DND-41 (cell line): ENCODE results near the gene PMIS2.

Experiments
- CTCF ChIP-seq: IDR thresholded peaks from 2 replicates; pipeline ENCODE4 v1.5.1; 2012; ENCODE audit warnings: borderline replicate concordance, low read length, moderate library complexity, mild to moderate bottlenecking; ENCODE audit not compliant: poor library complexity, severe bottlenecking; ENCODE audit errors: extremely low read depth
- EZH2 ChIP-seq: IDR thresholded peaks from 3 replicates; pipeline ENCODE4 v1.6.1; 2012; ENCODE audit warnings: borderline replicate concordance, low read depth, mild to moderate bottlenecking, moderate library complexity, low read length, inconsistent platforms; ENCODE audit not compliant: severe bottlenecking

GRCh38 chr19:35601971-35602370 is 16.0 kb downstream of the PMIS2 start:
- TF ChIP-seq EZH2 (no peak), CTCF (no peak)
